OCI-LY7 (cell line): ENCODE results near the gene DNAH17. TPM values are rescaled to one million over a fixed set of nuclear protein-coding genes. Genes with fewer than 3 reads are reported as not detected.

Experiments used
- BruUV-seq: library from RNA; stranded (reverse); fragments of 400-500 nt; replicated peaks from 2 replicates; lab custom pipeline; 2021; lab: Mats Ljungman, UMichigan
- CTCF ChIA-PET: fragments of 300-600 bp; sonication (Branson Sonifier 250); formaldehyde crosslinking; loops from one replicate; lab custom pipeline; 2022; ENCODE audit warnings: antibody characterized with exemption; ENCODE audit not compliant: unreplicated experiment; lab: Charles Lee
- POLR2A ChIA-PET: fragments of 300-600 bp; sonication (Branson Sonifier 250); formaldehyde crosslinking; loops from one replicate; lab custom pipeline; 2022; ENCODE audit warnings: antibody characterized with exemption; lab: Charles Lee
- DNase-seq: peaks from one replicate; pipeline ENCODE4 v3.0.0-alpha.2; 2015; ENCODE audit warnings: low spot score
- H2AFZ ChIP-seq: fragments of 200-600 bp; sonication (generic), shearing (Covaris generic); 2 replicates; pipeline ENCODE4 v1.6.1; 2014; ENCODE audit warnings: mild to moderate bottlenecking, antibody characterized with exemption, low read length, moderate library complexity
- H3K27ac ChIP-seq: fragments of 200-600 bp; sonication (generic); 2 replicates; pipeline ENCODE4 v1.5.1; 2014; ENCODE audit warnings: mixed run types, low read depth, mild to moderate bottlenecking, moderate library complexity, low read length, inconsistent platforms; ENCODE audit not compliant: poor library complexity, severe bottlenecking
- H3K36me3 ChIP-seq: fragments of 200-600 bp; sonication (generic); 2 replicates; pipeline ENCODE4 v1.6.1; 2014; ENCODE audit warnings: mild to moderate bottlenecking, antibody characterized with exemption, low read length, moderate library complexity, mixed read lengths; ENCODE audit not compliant: insufficient read depth
- H3K4me1 ChIP-seq: fragments of 200-600 bp; sonication (generic); 2 replicates; pipeline ENCODE4 v1.5.1; 2014; ENCODE audit warnings: mild to moderate bottlenecking, low read length; ENCODE audit not compliant: insufficient read depth, poor library complexity, severe bottlenecking
- H3K4me2 ChIP-seq: fragments of 200-600 bp; sonication (generic); 2 replicates; pipeline ENCODE4 v1.6.1; 2014; ENCODE audit warnings: mild to moderate bottlenecking, low read length
- H3K4me3 ChIP-seq: fragments of 200-600 bp; sonication (generic); 2 replicates; pipeline ENCODE4 v1.5.1; 2014; ENCODE audit warnings: mild to moderate bottlenecking, low read depth, low read length; ENCODE audit not compliant: poor library complexity, severe bottlenecking
- H3K79me2 ChIP-seq: fragments of 200-600 bp; sonication (generic); 2 replicates; pipeline ENCODE4 v1.6.1; 2016; ENCODE audit warnings: low read depth, mild to moderate bottlenecking, low read length, moderate library complexity, mixed read lengths; ENCODE audit not compliant: insufficient read depth
- H3K9me2 ChIP-seq: fragments of 200-600 bp; sonication (generic); 2 replicates; pipeline ENCODE4 v1.6.1; 2016; ENCODE audit warnings: mild to moderate bottlenecking, low read length, mixed read lengths; ENCODE audit not compliant: insufficient read depth
- H3K9me3 ChIP-seq: fragments of 200-600 bp; sonication (generic); 2 replicates; pipeline ENCODE4 v1.6.1; 2014; ENCODE audit warnings: mild to moderate bottlenecking, mixed run types, low read length, mixed read lengths
- H4K20me1 ChIP-seq: fragments of 200-600 bp; sonication (generic); 2 replicates; pipeline ENCODE4 v1.6.1; 2014; ENCODE audit warnings: mild to moderate bottlenecking, antibody characterized with exemption, low read length, moderate library complexity, mixed read lengths; ENCODE audit not compliant: insufficient read depth
- CTCF ChIP-seq: fragments of 200-600 bp; sonication (generic); conservative IDR thresholded peaks from 2 replicates; pipeline ENCODE4 v1.5.1; 2014; ENCODE audit warnings: mild to moderate bottlenecking, antibody characterized with exemption, low read length, moderate library complexity, mixed read lengths
- EZH2phosphoT487 ChIP-seq: fragments of 200-600 bp; sonication (generic); IDR thresholded peaks from 2 replicates; pipeline ENCODE4 v1.6.1; 2018; ENCODE audit warnings: low read depth, borderline replicate concordance, mild to moderate bottlenecking, mixed run types, antibody characterized with exemption, low read length, moderate library complexity, mixed read lengths
- intact Hi-C: fragments of 100-400 bp; cut with micrococcal nuclease; formaldehyde crosslinking; loops from one replicate; pipeline ENCODE4 v1.10.0; 2022; ENCODE audit not compliant: unreplicated experiment
- total RNA-seq, 2 experiments: library from RNA; depleted of rRNA in 1 of 2; stranded (reverse); fragments of >200 nt in 1 of 2; shearing (Covaris generic) in 1 of 2; gene quantifications; 2 replicates each; pipeline ENCODE4 v1.2.3, GENCODE V29; 2014 to 2022

DNAH17 gene
- total RNA-seq, 2 experiments from 2014 or later: 0.89 to 1.1 TPM

- BruUV-seq: no TSS peak
- CTCF ChIA-PET: no interaction called here
- no peak overlapping the region for H3K27ac ChIP-seq
These were observed 122.8 kb downstream of the DNAH17 start for GRCh38 chr17:78454346-78454745.

DNA sequence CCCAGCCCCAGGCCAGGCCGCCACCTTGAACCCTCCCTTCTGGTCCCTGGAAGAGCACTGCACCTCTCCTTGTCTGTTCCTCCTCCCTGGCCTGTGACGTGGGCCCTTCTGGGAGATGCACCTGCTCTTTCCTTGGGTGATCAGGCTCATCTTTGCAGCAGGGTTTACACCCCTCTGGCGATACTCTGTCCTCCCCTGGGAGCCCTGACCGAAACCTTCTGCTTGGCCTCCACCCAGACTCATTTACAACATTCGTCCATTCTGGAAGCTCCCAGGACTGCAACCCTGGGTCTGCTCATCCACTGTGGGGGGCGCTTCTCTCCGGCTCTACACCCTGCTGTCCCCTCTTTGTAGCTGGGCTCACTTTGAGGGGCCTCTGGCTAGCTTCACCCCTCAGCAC lies 125.4 kb downstream of the DNAH17 start:
- no TSS peak for BruUV-seq
- no peaks in the 10 kb centered on the region for H4K20me1 ChIP-seq
- H3K4me2 ChIP-seq: no peak overlapping the region
- peak; percentile 15 for DNase-seq
- TF ChIP-seq CTCF (no peak), EZH2phosphoT487 (no peak)
- intact Hi-C loops: no loop called here
- H3K4me1 ChIP-seq: peaks cover 8% of the 10 kb centered on the region
- H3K9me3 ChIP-seq: no peaks in the 10 kb centered on the region
- H3K4me3 ChIP-seq: no peak overlapping the region
- no peak overlapping the region for H2AFZ ChIP-seq
- H3K9me2 ChIP-seq: no peaks in the 10 kb centered on the region
- H3K36me3 ChIP-seq: no peaks in the 10 kb centered on the region
- no peaks in the 10 kb centered on the region for H3K79me2 ChIP-seq
- CTCF ChIA-PET: no interaction called here
- POLR2A ChIA-PET: no interaction called here
- H3K27ac ChIP-seq: no peak overlapping the region

More at GRCh38 chr17:78454346-78454745, 122.8 kb downstream of the DNAH17 start:
- H3K36me3 ChIP-seq: no peaks in the 10 kb centered on the region
- H3K4me2 ChIP-seq: no peak overlapping the region
- DNase-seq: no peak
- intact Hi-C loops: no loop called here
- H3K9me2 ChIP-seq: no peaks in the 10 kb centered on the region
- no peak overlapping the region for H2AFZ ChIP-seq
- POLR2A ChIA-PET: no interaction called here
- TF ChIP-seq CTCF (no peak), EZH2phosphoT487 (no peak)
- no peaks in the 10 kb centered on the region for H3K79me2 ChIP-seq
- no peaks in the 10 kb centered on the region for H3K9me3 ChIP-seq
- H3K4me3 ChIP-seq: no peak overlapping the region
- peaks cover 8% of the 10 kb centered on the region for H3K4me1 ChIP-seq
- no peaks in the 10 kb centered on the region for H4K20me1 ChIP-seq

DNA sequence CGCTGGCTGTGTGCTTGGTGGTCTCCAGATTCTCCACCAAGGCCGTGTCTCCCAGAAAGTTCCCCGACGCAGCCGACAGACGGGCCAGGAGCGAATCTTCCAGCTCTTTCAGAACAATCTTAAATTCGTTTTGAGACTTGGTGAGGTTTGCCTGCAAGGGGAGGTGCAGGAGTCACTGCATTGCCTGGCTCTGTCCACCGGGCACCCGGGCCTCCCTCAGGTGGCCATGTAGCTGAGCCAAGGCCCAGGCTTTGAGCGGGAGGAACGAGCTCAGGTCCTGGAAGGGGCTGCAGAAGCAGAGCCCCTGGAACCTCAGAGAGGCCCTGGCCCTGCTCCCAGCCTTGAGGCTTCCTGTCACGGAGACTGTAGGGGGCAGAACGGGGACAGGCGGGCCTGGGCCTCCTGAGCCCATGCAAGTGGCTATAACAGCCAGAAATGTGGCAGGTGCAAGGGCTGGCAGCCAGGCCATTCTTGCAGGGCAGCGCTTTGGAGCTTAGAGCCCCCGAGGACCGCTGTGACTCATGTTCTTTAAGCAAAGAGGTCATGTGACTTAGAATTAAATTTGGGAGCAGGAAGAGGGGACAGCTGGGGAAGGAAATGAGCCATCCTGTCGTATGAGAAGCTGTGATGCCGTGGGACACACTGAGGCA lies 126.4 kb downstream of the DNAH17 start:
- TF ChIP-seq CTCF (no peak; the same call in 1 of the 2 replicates), EZH2phosphoT487 (no peak)
- Histone ChIP-seq H3K27ac (no peak overlapping the region), H3K79me2 (no peaks in the 10 kb centered on the region), H3K4me3 (no peak overlapping the region), H4K20me1 (no peaks in the 10 kb centered on the region), H2AFZ (peak overlapping the region; percentile 12; the same call in 1 of the 2 replicates), H3K9me2 (no peaks in the 10 kb centered on the region), H3K4me1 (peaks cover 8% of the 10 kb centered on the region), H3K36me3 (no peaks in the 10 kb centered on the region), H3K9me3 (no peaks in the 10 kb centered on the region), H3K4me2 (no peak overlapping the region)
- DNase-seq: peak; percentile 15
- CTCF ChIA-PET: no interaction called here
- intact Hi-C loops: no loop called here
- BruUV-seq: no TSS peak
- POLR2A ChIA-PET: interaction anchor here (0.6 kb wide), 1 partner anchor 22 kb away, joined by 6 read pairs; no protein-coding TSS in a partner anchor
